Transverse colon (tissue), 4 donors: ENCODE results near the gene SLFN12L. TPM values are rescaled to one million over a fixed set of nuclear protein-coding genes. Genes with fewer than 3 reads are reported as not detected.
A peak's percentile ranks its signal among the peaks of the same experiment; 100 is the strongest.
"Not testable (repeated sequence)": the region's sequence is repeated elsewhere in the genome, so short reads cannot be mapped to it uniquely, and the experiment has no call there.

Source experiments
- DNase-seq: peaks from one replicate; pipeline ENCODE4 v3.0.0-alpha.2; 2019
- H3K27ac ChIP-seq, 4 donors: fragments of 200-600 bp; sonication (generic); 2 replicates each; pipeline ENCODE4 v1.5.1; 2016 to 2018; ENCODE audit warnings: inconsistent platforms in 4 of 4
- H3K27me3 ChIP-seq: fragments of 200-600 bp; sonication (generic); 2 replicates; pipeline ENCODE4 v1.5.1; 2017; ENCODE audit warnings: inconsistent platforms
- H3K36me3 ChIP-seq, 4 donors: fragments of 200-600 bp; sonication (generic); 2 replicates each; pipeline ENCODE4 v1.5.1; 2017 to 2019; ENCODE audit warnings: inconsistent platforms in 4 of 4
- H3K4me1 ChIP-seq, 4 donors: fragments of 200-600 bp; sonication (generic); 2 replicates each; pipeline ENCODE4 v1.5.1; 2017 to 2020; ENCODE audit warnings: inconsistent platforms in 4 of 4
- H3K4me3 ChIP-seq, 4 donors: fragments of 200-600 bp; sonication (generic); 1 replicate in 1 of 4; 2 replicates in 3 of 4; pipeline versions ENCODE4 v1.5.1 to v1.6.1; 2017 to 2019; ENCODE audit warnings: inconsistent platforms in 4 of 4
- H3K9me3 ChIP-seq, 2 donors: fragments of 200-600 bp; sonication (generic); 2 replicates each; pipeline ENCODE4 v1.5.1; 2017 to 2019; ENCODE audit warnings: inconsistent platforms in 2 of 2
- EP300 ChIP-seq: sonication (generic); formaldehyde crosslinking; IDR thresholded peaks from one replicate; pipeline ENCODE4 v1.6.1; 2017; ENCODE audit warnings: antibody characterized with exemption, low read depth
- POLR2A ChIP-seq: fragments of 450-650 bp; IDR thresholded peaks from one replicate; pipeline ENCODE4 v1.6.1; 2016; ENCODE audit warnings: antibody characterized with exemption, mild to moderate bottlenecking, moderate library complexity
- POLR2AphosphoS5 ChIP-seq, 3 donors: sonication (generic); formaldehyde crosslinking; IDR thresholded peaks; one replicate each; pipeline ENCODE4 v1.6.1; 2016; ENCODE audit warnings: antibody characterized with exemption in 3 of 3
- WGBS, 2 donors: methylation state at CpG; one replicate each; pipeline ENCODE4 v1.1.5; 2018; ENCODE audit warnings: low coverage in 1 of 2; 5-methylcytosine and 5-hydroxymethylcytosine counted together
- in situ Hi-C, 4 donors: fragments of 200-750 bp; cut with MboI; loops; one replicate each; pipeline versions ENCODE4 v1.15.0 to v1.15.1; 2017; ENCODE audit warnings: low sequenced_read_pairs in 3 of 4, low pct_ligation_motif_present in 1 of 4, low pct_unique_long_range_greater_than_20kb in 1 of 4
- intact Hi-C: fragments of 100-400 bp; cut with DNase I; formaldehyde crosslinking; loops from one replicate; pipeline ENCODE4 v1.15.1; 2023; ENCODE audit warnings: low total_unique reads
- total RNA-seq, 4 donors: library from RNA; depleted of rRNA; stranded (reverse); fragments of >200 nt; gene quantifications; one replicate each; pipeline ENCODE4 v1.1.0, GENCODE V29; 2016
- TF ChIP-seq, protein P1 (sequence below), 5 experiments: fragments of 200-600 bp in 3 of 5; fragments of 450-650 bp in 2 of 5; sonication (generic) in 3 of 5; IDR thresholded peaks; 1 replicate in 2 of 5; 2 replicates in 3 of 5; pipeline ENCODE4 v1.5.1; 2016 to 2017; ENCODE audit warnings: antibody characterized with exemption in 5 of 5, inconsistent platforms in 3 of 5, mild to moderate bottlenecking in 2 of 5, moderate library complexity in 1 of 5

SLFN12L gene
- total RNA-seq, 4 donors from 2014 or later = 1.4 to 6.2 (median 3.1) TPM

DNA sequence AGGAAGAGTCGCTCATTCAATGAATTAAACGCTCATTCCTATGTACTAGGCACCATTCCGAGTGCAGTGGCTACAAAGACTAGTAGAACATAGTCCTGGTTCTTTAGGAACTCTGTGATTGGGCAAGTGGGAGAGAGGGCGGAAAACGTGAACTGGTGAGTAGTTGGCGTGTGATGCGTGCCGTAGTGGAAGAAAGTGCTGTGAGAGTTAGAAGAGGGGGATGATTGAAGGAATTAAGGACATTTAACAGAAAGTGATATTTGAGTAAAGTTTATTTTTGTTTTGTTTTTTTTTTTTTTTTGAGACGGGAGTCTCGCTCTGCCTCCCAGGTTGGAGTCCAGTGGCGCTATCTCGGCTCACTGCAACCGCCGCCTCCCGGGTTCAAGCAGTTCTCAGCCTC, 31.1 kb upstream of the SLFN12L start:
- in situ Hi-C loops (no loop called here), intact Hi-C loops (no loop called here)
- H3K4me1 ChIP-seq = peaks cover 8 to 26% (median 20%) of the 10 kb centered on the region in 4 donors
- H3K36me3 ChIP-seq = no peaks in the 10 kb centered on the region
- peak; percentile 21 for DNase-seq
- H3K27ac ChIP-seq = peak overlapping the region; percentile 84 to 90 (median 87)
- TF ChIP-seq, protein P1, sequence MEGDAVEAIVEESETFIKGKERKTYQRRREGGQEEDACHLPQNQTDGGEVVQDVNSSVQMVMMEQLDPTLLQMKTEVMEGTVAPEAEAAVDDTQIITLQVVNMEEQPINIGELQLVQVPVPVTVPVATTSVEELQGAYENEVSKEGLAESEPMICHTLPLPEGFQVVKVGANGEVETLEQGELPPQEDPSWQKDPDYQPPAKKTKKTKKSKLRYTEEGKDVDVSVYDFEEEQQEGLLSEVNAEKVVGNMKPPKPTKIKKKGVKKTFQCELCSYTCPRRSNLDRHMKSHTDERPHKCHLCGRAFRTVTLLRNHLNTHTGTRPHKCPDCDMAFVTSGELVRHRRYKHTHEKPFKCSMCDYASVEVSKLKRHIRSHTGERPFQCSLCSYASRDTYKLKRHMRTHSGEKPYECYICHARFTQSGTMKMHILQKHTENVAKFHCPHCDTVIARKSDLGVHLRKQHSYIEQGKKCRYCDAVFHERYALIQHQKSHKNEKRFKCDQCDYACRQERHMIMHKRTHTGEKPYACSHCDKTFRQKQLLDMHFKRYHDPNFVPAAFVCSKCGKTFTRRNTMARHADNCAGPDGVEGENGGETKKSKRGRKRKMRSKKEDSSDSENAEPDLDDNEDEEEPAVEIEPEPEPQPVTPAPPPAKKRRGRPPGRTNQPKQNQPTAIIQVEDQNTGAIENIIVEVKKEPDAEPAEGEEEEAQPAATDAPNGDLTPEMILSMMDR (IDR thresholded peaks at IDR 0.05) = no peak
- no peak for TF ChIP-seq POLR2AphosphoS5 (IDR thresholded peaks at IDR 0.05)
- TF ChIP-seq EP300 = no peak
- no peak for TF ChIP-seq POLR2A
- H3K27me3 ChIP-seq = no peaks in the 10 kb centered on the region
- no peaks in the 10 kb centered on the region for H3K9me3 ChIP-seq
- WGBS, 2 donors = 13 to 19% methylated on average over 10 to 15 of the region's 15 CpGs
- H3K4me3 ChIP-seq = peak overlapping the region; percentile 56 to 86 (median 68)

GRCh38 chr17:35566968-35567367, 29.5 kb upstream of the SLFN12L start:
- Histone ChIP-seq H3K4me3 (peak overlapping the region in 2 of 4 donors; percentile 61 to 86), H3K27me3 (no peaks in the 10 kb centered on the region), H3K36me3 (no peaks in the 10 kb centered on the region), H3K27ac (peak overlapping the region in 1 of 4 donors; percentile 84), H3K9me3 (no peaks in the 10 kb centered on the region), H3K4me1 (peaks cover 8 to 26% (median 20%) of the 10 kb centered on the region in 4 donors)
- no peak for DNase-seq
- 81 to 91% methylated on average over 5 to 11 of the region's 11 CpGs for WGBS, 2 donors
- intact Hi-C loops = no loop called here
- in situ Hi-C loops = no loop called here
- no peak for TF ChIP-seq POLR2AphosphoS5 (IDR thresholded peaks at IDR 0.05)
- TF ChIP-seq, protein P1 (IDR thresholded peaks at IDR 0.05) = no peak
- TF ChIP-seq POLR2A = no peak
- TF ChIP-seq EP300 = no peak

DNA sequence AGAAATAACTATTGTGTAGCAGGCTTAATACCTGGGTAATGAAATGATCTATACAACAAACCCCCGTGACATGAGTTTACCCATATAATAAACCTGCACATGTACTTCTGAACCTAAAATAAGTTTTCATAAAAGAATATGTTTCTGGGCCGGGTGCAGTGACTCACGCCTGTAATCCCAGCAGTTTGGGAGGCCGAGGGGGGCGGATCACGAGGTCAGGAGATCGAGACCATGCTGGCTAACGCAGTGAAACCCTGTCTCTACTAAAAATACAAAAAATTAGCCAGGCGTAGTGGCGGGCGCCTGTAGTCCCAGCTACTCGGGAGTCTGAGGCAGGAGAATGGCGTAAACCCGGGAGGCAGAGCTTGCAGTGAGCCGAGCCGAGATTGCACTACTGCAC, 25.7 kb upstream of the SLFN12L start:
- H3K27ac ChIP-seq, in situ Hi-C loops: not testable (repeated sequence)
- 80 to 82% methylated on average over 2 to 16 of the region's 16 CpGs for WGBS, 2 donors

GRCh38 chr17:35560703-35561102, 23.2 kb upstream of the SLFN12L start, which contains the start of gene SLFN14:
SLFN14 (minus strand) TSS chr17:35560819; CDS start chr17:35558062, 2,757 bp downstream.
- intact Hi-C loops = no loop called here
- peaks cover 29% of the 10 kb centered on the region for H3K27me3 ChIP-seq
- in situ Hi-C loops = no loop called here
- no peak within 1 kb of the TSS for H3K4me3 ChIP-seq
- no peaks in the 10 kb centered on the region for H3K36me3 ChIP-seq
- no peak for DNase-seq
- no peaks in the 10 kb centered on the region for H3K4me1 ChIP-seq
- WGBS, 2 donors = 53 to 59% methylated on average over 3 of the region's 3 CpGs
- no peak for TF ChIP-seq POLR2AphosphoS5 (IDR thresholded peaks at IDR 0.05)
- TF ChIP-seq POLR2A = no peak
- TF ChIP-seq, protein P1 (IDR thresholded peaks at IDR 0.05) = no peak
- TF ChIP-seq EP300 = no peak
- no peak within 1 kb of the TSS for H3K27ac ChIP-seq
- H3K9me3 ChIP-seq = no peaks in the 10 kb centered on the region

More for the DNA sequence above, 25.7 kb upstream of the SLFN12L start:
- peaks cover 14% of the 10 kb centered on the region for H3K27me3 ChIP-seq
- H3K4me1 ChIP-seq, H3K36me3 ChIP-seq, DNase-seq, intact Hi-C loops, H3K9me3 ChIP-seq, H3K4me3 ChIP-seq: not testable (repeated sequence)

- no peaks in the 10 kb centered on the region for H3K4me1 ChIP-seq
- H3K27ac ChIP-seq = no peak overlapping the region
- H3K4me3 ChIP-seq = no peak overlapping the region
- intact Hi-C loops (no loop called here), in situ Hi-C loops (no loop called here)
- no peak for TF ChIP-seq POLR2A
- no peak for TF ChIP-seq EP300
- TF ChIP-seq POLR2AphosphoS5 (IDR thresholded peaks at IDR 0.05) = no peak
- TF ChIP-seq, protein P1 (IDR thresholded peaks at IDR 0.05) = no peak
- WGBS, 2 donors = 50 to 60% methylated on average over 1 to 2 of the region's 2 CpGs
- H3K36me3 ChIP-seq = no peaks in the 10 kb centered on the region
- no peak for DNase-seq
- H3K9me3 ChIP-seq = no peaks in the 10 kb centered on the region
- peaks cover 29% of the 10 kb centered on the region for H3K27me3 ChIP-seq
Measured at GRCh38 chr17:35559495-35560210, 22.2 kb upstream of the SLFN12L start.
